M059J (cell line): ENCODE results near the gene NOBOX. TPM values are rescaled to one million over a fixed set of nuclear protein-coding genes. Genes with fewer than 3 reads are reported as not detected.

Experiments used
- total RNA-seq: library from RNA; depleted of rRNA; stranded (reverse); fragments of >200 nt; shearing (Covaris generic); gene quantifications from 2 replicates; pipeline ENCODE4 v1.2.3, GENCODE V29; 2014; rRNA removed

Gene NOBOX
- total RNA-seq, 1 experiment from 2014 or later, result not detected

Other genes starting within 250 kb of the NOBOX start
- 2.7 TPM in 1 of 2 replicates, not detected in the other for gene CTAGE4, start 220.2 kb downstream of the NOBOX start, total RNA-seq
- not detected in 2 replicates for gene ARHGEF35, start 207.9 kb downstream of the NOBOX start, total RNA-seq
- gene OR2A42, start 164.1 kb downstream of the NOBOX start, total RNA-seq, result not detected in 2 replicates
- gene OR2A7, start 138.9 kb downstream of the NOBOX start, total RNA-seq, result 0.07 and 0.98 TPM in 2 replicates
- gene CTAGE8, start 134.4 kb downstream of the NOBOX start, total RNA-seq, result 0.05 and 0.42 TPM in 2 replicates
- 0.05 TPM in 1 of 2 replicates, not detected in the other for gene OR2A1, start 91.3 kb downstream of the NOBOX start, total RNA-seq
- gene ARHGEF5, start 48.3 kb downstream of the NOBOX start, total RNA-seq, result 3.3 and 4.2 TPM in 2 replicates